Measurements from ENCODE around the gene RAI1.

- TF ChIP-seq PRDM1 (tag by site-specific recombination; IDR thresholded peaks at IDR 0.05) (no peak), CTCF (tag by site-specific recombination; IDR thresholded peaks at IDR 0.05) (no peak), ZNF433 (tag by site-specific recombination; IDR thresholded peaks at IDR 0.05; ENCODE audit: low read depth) (no peak), SP2 (tag by site-specific recombination; IDR thresholded peaks at IDR 0.05) (no peak), ATF2 (tag by site-specific recombination; IDR thresholded peaks at IDR 0.05; ENCODE audit: low read depth) (no peak), ZBTB7A (tag by site-specific recombination; IDR thresholded peaks at IDR 0.05; ENCODE audit: low read depth) (no peak), TSHZ1 (tag by site-specific recombination; IDR thresholded peaks at IDR 0.05; ENCODE audit: borderline replicate concordance) (no peak), ZNF274 (IDR thresholded peaks at IDR 0.05; ENCODE audit: low read length) (no peak), ZNF274 (tag by site-specific recombination; IDR thresholded peaks at IDR 0.05; ENCODE audit: borderline replicate concordance) (no peak), ZNF121 (tag by site-specific recombination; IDR thresholded peaks at IDR 0.05) (no peak), ZNF488 (tag by site-specific recombination; IDR thresholded peaks at IDR 0.05) (no peak), HOXC10 (CRISPR knock-in tag; IDR thresholded peaks at IDR 0.05) (no peak), ZBTB17 (tag by site-specific recombination; IDR thresholded peaks at IDR 0.05) (no peak), ZNF146 (tag by site-specific recombination; IDR thresholded peaks at IDR 0.05) (no peak)
Observed at GRCh38 chr17:17661834-17662385, 19.3 kb upstream of the RAI1 start.

Measured in HEK293 (cell line).